ENCODE results near the gene CCDC110. TPM values are rescaled to one million over a fixed set of nuclear protein-coding genes. Genes with fewer than 3 reads are reported as not detected.
A peak's percentile ranks its signal among the peaks of the same experiment; 100 is the strongest.

The CCDC110 gene
- total and polyA plus RNA-seq, 2 of the 13 experiments (the other 11 are each of a cell fraction or from before 2014, with no cell fraction given) = not detected

DNA sequence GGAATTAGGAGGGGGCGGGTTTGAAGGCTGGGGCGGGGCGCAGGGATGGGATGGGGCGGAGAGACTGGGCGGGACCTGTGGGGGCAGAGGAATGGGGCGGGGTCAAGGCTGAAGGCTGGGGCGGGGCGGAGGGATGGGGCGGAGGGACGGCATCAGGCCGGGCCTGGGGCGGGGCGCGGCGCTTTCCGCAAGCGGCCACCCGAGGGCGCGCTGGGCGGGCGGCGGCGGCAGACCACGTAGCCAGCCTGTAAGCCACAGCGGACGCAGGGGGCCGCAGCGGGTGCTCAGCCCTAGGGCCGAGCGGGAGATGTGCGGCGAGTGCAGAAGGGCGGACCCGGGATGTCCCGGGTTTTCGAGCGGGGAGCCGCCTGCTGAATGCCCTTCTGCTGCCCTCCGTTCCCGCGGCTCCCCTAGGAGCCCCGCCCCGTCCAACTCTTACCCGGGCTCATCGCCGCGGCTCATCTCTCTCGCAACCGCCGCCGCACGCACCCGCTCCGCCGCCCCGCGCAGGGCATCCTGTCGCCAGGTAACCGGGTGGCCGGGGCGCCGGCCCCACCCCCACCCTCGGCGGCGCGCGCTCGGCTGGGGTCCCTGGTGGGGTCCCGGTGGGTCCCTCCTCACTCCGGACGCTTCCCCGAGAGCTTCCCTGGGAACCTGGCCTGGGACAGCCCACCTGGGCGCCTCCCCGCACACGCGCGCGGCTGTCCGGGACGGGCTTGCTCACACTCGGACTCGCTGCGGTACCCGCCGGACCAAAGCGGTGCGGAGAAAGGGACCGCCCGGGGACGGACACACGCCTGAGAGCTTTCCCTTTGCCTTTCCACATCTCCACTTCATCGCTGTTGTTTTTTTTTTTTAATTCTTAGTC lies at the start of gene CCDC110 (continued):
- peak; percentile 21; the same call in 1 of the 2 replicates for TF ChIP-seq ZMYM4 (CRISPR knock-in tag; IDR thresholded peaks at IDR 0.05)
- TF ChIP-seq ZNF326 (CRISPR knock-in tag; IDR thresholded peaks at IDR 0.05; ENCODE audit: borderline replicate concordance) = no peak
- TF ChIP-seq ZNF768 (CRISPR knock-in tag; IDR thresholded peaks at IDR 0.05) = peak; percentile 41; the same call in 1 of the 2 replicates
- no peak; the same call in 1 of the 2 replicates for TF ChIP-seq ZFP90 (CRISPR knock-in tag; IDR thresholded peaks at IDR 0.05; ENCODE audit: borderline replicate concordance)
- TF ChIP-seq, protein P1, sequence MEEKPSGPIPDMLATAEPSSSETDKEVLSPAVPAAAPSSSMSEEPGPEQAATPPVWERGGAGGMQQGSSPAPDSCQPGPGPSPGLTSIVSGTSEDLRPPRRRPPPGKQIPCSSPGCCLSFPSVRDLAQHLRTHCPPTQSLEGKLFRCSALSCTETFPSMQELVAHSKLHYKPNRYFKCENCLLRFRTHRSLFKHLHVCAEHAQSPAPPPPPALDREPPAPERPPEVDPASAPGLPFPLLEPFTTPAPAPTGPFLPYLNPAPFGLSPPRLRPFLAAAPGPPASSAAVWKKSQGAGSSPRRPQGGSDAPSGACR (CRISPR knock-in tag; IDR thresholded peaks at IDR 0.05) = no peak
- no peak for TF ChIP-seq SMAD9 (CRISPR knock-in tag; IDR thresholded peaks at IDR 0.05)
- TF ChIP-seq KDM5B (CRISPR knock-in tag; IDR thresholded peaks at IDR 0.05; ENCODE audit: borderline replicate concordance) = peak; percentile 52; the same call in 1 of the 2 replicates
- no peak for TF ChIP-seq RBAK (CRISPR knock-in tag; IDR thresholded peaks at IDR 0.05)
- TF ChIP-seq ZNF333 (CRISPR knock-in tag; IDR thresholded peaks at IDR 0.05; ENCODE audit: borderline replicate concordance) = 0 out of 2 replicates have a peak, but pooled peaks have one; percentile 32
- 0 out of 2 replicates have a peak, but pooled peaks have one; percentile 16 for TF ChIP-seq ZNF3 (CRISPR knock-in tag; IDR thresholded peaks at IDR 0.05)
- TF ChIP-seq, protein P2, sequence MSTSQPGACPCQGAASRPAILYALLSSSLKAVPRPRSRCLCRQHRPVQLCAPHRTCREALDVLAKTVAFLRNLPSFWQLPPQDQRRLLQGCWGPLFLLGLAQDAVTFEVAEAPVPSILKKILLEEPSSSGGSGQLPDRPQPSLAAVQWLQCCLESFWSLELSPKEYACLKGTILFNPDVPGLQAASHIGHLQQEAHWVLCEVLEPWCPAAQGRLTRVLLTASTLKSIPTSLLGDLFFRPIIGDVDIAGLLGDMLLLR (CRISPR knock-in tag; IDR thresholded peaks at IDR 0.05) = no peak
- TF ChIP-seq ZBTB38 (CRISPR knock-in tag; IDR thresholded peaks at IDR 0.05) = no peak
- TF ChIP-seq MAZ (IDR thresholded peaks at IDR 0.05; ENCODE audit: borderline replicate concordance, low read depth, low read length) = no peak
- TF ChIP-seq MAZ (CRISPR knock-in tag; IDR thresholded peaks at IDR 0.05; ENCODE audit: low read depth) = peak; percentile 64; the same call in 1 of the 2 replicates
- TF ChIP-seq MTF2 (CRISPR knock-in tag; IDR thresholded peaks at IDR 0.05; ENCODE audit: borderline replicate concordance) = peak; percentile 54; the same call in 1 of the 2 replicates
- no peak for TF ChIP-seq TCF7L2 (IDR thresholded peaks at IDR 0.05; ENCODE audit: low read depth, low read length)
- 0 out of 2 replicates have a peak, but pooled peaks have one; percentile 18 for TF ChIP-seq TAF1 (CRISPR knock-in tag; IDR thresholded peaks at IDR 0.05)
- no peak for TF ChIP-seq CEBPG (CRISPR knock-in tag; IDR thresholded peaks at IDR 0.05)
- no peak for TF ChIP-seq IKZF4 (CRISPR knock-in tag; IDR thresholded peaks at IDR 0.05; ENCODE audit: borderline replicate concordance, low read depth, not compliant biosample characterization)
- no peak for TF ChIP-seq MEIS2 (CRISPR knock-in tag; IDR thresholded peaks at IDR 0.05)
- 0 out of 2 replicates have a peak, but pooled peaks have one; percentile 64 for TF ChIP-seq ARNT2 (CRISPR knock-in tag; IDR thresholded peaks at IDR 0.05; ENCODE audit: low read depth)
- TF ChIP-seq, protein P3, sequence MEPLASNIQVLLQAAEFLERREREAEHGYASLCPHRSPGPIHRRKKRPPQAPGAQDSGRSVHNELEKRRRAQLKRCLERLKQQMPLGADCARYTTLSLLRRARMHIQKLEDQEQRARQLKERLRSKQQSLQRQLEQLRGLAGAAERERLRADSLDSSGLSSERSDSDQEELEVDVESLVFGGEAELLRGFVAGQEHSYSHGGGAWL (CRISPR knock-in tag; IDR thresholded peaks at IDR 0.05) = 0 out of 2 replicates have a peak, but pooled peaks have one; percentile 59
- TF ChIP-seq, protein P4, sequence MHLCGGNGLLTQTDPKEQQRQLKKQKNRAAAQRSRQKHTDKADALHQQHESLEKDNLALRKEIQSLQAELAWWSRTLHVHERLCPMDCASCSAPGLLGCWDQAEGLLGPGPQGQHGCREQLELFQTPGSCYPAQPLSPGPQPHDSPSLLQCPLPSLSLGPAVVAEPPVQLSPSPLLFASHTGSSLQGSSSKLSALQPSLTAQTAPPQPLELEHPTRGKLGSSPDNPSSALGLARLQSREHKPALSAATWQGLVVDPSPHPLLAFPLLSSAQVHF (CRISPR knock-in tag; IDR thresholded peaks at IDR 0.05) = no peak
- no peak for TF ChIP-seq SMAD3 (CRISPR knock-in tag; IDR thresholded peaks at IDR 0.05)
- TF ChIP-seq AKAP8 (CRISPR knock-in tag; IDR thresholded peaks at IDR 0.05) = no peak
- TF ChIP-seq, protein P5, sequence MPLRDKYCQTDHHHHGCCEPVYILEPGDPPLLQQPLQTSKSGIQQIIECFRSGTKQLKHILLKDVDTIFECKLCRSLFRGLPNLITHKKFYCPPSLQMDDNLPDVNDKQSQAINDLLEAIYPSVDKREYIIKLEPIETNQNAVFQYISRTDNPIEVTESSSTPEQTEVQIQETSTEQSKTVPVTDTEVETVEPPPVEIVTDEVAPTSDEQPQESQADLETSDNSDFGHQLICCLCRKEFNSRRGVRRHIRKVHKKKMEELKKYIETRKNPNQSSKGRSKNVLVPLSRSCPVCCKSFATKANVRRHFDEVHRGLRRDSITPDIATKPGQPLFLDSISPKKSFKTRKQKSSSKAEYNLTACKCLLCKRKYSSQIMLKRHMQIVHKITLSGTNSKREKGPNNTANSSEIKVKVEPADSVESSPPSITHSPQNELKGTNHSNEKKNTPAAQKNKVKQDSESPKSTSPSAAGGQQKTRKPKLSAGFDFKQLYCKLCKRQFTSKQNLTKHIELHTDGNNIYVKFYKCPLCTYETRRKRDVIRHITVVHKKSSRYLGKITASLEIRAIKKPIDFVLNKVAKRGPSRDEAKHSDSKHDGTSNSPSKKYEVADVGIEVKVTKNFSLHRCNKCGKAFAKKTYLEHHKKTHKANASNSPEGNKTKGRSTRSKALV (CRISPR knock-in tag; IDR thresholded peaks at IDR 0.05) = no peak
- peak; percentile 80 for TF ChIP-seq STAG1 (CRISPR knock-in tag; IDR thresholded peaks at IDR 0.05)
